ENCODE measurements around the gene RPRD1B.

Gene RPRD1B

DNA sequence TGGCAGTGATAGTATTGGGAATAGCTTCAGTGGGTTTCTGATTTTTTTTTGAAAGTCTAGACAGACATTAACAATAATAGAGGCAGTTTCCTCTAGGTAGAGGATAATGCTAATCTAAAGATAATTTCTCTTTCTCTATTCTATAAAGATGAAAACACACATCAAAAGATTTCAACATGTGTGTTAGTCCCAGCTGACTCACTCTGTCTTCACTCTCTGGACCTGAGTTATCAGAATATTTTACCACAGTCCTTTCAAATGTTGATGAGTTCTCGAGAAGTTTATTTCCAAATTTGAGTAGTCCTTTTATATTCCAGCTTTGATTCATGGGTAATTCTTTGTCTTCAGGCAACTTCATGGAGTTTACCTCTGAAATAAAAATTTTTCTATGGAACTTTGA, 17.1 kb downstream of the RPRD1B start:
- peak; percentile 64 for DNase-seq (ENCODE audit: low read depth)
- TF ChIP-seq, protein P1, sequence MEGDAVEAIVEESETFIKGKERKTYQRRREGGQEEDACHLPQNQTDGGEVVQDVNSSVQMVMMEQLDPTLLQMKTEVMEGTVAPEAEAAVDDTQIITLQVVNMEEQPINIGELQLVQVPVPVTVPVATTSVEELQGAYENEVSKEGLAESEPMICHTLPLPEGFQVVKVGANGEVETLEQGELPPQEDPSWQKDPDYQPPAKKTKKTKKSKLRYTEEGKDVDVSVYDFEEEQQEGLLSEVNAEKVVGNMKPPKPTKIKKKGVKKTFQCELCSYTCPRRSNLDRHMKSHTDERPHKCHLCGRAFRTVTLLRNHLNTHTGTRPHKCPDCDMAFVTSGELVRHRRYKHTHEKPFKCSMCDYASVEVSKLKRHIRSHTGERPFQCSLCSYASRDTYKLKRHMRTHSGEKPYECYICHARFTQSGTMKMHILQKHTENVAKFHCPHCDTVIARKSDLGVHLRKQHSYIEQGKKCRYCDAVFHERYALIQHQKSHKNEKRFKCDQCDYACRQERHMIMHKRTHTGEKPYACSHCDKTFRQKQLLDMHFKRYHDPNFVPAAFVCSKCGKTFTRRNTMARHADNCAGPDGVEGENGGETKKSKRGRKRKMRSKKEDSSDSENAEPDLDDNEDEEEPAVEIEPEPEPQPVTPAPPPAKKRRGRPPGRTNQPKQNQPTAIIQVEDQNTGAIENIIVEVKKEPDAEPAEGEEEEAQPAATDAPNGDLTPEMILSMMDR (IDR thresholded peaks at IDR 0.05; ENCODE audit: insufficient read depth, low read depth, low read length, missing control alignments), result no peak
- H3K4me3 ChIP-seq (ENCODE audit: low read length), result no peak overlapping the region

DNA sequence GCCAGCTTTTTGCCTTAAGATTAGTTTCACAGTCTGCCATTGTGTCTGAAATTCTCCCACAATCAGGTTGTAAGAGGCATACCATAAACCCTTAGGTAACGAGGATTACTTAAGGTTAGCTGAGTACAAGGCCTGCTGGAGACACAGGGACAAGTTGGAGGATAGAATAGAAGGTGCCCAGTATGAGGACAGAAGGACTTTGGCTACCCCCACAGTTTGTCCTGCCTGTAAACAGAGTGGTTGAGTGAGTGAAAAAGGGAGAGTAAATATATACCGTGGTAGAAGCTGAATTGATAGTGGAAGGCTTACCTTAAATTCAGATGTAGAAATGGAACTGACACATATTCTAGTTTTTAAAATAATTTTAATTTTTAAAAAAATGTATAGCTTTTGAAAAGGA, 19.3 kb downstream of the RPRD1B start:
- TF ChIP-seq, protein P1 (IDR thresholded peaks at IDR 0.05; ENCODE audit: insufficient read depth, low read depth, low read length, missing control alignments), result no peak
- no peak for DNase-seq (ENCODE audit: low read depth)
- no peak overlapping the region for H3K4me3 ChIP-seq (ENCODE audit: low read length)

GRCh38 chr20:38054647-38055046, 21.1 kb downstream of the RPRD1B start:
- H3K4me3 ChIP-seq (ENCODE audit: low read length), result no peak overlapping the region
- TF ChIP-seq, protein P1 (IDR thresholded peaks at IDR 0.05; ENCODE audit: insufficient read depth, low read depth, low read length, missing control alignments), result no peak
- DNase-seq (ENCODE audit: low read depth), result no peak

GRCh38 chr20:38055294-38055693, 21.7 kb downstream of the RPRD1B start:
- H3K4me3 ChIP-seq (ENCODE audit: low read length), result no peak overlapping the region
- TF ChIP-seq, protein P1 (IDR thresholded peaks at IDR 0.05; ENCODE audit: insufficient read depth, low read depth, low read length, missing control alignments), result no peak
- no peak for DNase-seq (ENCODE audit: low read depth)

GRCh38 chr20:38055848-38056247, 22.3 kb downstream of the RPRD1B start:
- no peak for DNase-seq (ENCODE audit: low read depth)
- no peak overlapping the region for H3K4me3 ChIP-seq (ENCODE audit: low read length)
- TF ChIP-seq, protein P1 (IDR thresholded peaks at IDR 0.05; ENCODE audit: insufficient read depth, low read depth, low read length, missing control alignments), result no peak

DNA sequence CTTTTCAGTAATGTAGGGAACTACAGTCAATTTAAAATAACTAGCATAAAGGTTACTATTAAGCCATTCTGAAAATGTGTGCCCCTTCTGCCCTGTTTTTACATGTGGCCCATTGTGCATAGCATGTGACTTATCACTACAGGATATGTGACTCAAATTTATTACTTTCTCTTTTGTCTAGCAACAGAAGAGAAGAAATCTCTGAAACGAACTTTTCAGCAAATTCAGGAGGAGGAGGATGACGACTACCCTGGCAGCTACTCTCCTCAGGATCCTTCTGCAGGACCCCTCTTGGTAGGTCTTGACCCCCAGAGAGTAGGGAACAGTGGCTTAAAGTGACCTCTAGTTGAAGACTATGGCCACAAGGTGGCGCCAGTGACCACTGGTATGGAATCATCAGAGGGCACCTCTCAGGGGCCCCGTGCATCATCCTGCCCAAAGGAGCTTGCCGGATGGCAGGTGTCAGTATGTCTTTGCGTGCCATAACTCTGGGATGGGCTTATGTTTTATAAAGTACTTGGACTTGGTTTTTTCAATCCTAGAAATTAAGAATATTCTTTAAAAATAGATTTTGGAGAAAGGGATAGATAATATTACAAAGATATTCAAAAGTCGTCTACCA, 23.9 kb downstream of the RPRD1B start:
- H3K4me3 ChIP-seq (ENCODE audit: low read length), result no peak overlapping the region
- DNase-seq (ENCODE audit: low read depth), result peak; percentile 78
- TF ChIP-seq, protein P1 (IDR thresholded peaks at IDR 0.05; ENCODE audit: insufficient read depth, low read depth, low read length, missing control alignments), result peak; percentile 89

DNA sequence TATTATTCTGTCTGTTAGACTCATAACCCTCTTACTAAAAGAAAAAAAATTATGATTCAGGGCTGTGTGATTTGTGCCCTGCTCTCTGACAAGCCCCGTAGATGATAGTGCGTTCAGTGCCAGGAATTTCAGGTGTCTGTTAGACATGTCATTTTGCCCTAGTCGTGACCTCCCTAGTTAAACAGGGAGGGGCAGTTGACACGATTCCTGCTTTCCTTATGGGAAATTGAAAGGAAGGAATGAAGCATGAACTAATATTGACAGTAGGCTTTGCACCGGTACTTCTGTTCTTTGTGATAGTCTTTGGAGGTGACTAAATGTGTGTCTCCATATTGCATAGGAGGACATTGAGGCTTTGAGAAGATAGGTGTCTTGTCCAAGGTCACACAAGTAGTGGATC, 26.3 kb downstream of the RPRD1B start:
- DNase-seq (ENCODE audit: low read depth), result no peak
- H3K4me3 ChIP-seq (ENCODE audit: low read length), result no peak overlapping the region
- TF ChIP-seq, protein P1 (IDR thresholded peaks at IDR 0.05; ENCODE audit: insufficient read depth, low read depth, low read length, missing control alignments), result no peak

Data from epithelial cell of esophagus (primary cell).